Right ventricle myocardium inferior (tissue), 1 donor: Measurements from ENCODE around the gene LPAR2. TPM values are rescaled to one million over a fixed set of nuclear protein-coding genes. Genes with fewer than 3 reads are reported as not detected.

Source experiments
- ATAC-seq: fragments of 200-7000 bp; cut with Tn5 transposase; one replicate; pipeline ENCODE4 v1.9.1; 2020; ENCODE audit warnings: mild to moderate bottlenecking, moderate library complexity
- DNase-seq: peaks from one replicate; pipeline ENCODE4 v3.0.0; 2021; ENCODE audit errors: missing footprints
- intact Hi-C: fragments of 100-400 bp; cut with DNase I; formaldehyde crosslinking; loops from one replicate; pipeline ENCODE4 v1.11.0; 2022
- total RNA-seq: library from RNA; stranded (reverse); fragmentation: NEBNext Ultra II Directional; extraction: Animal tissue kit (Norgen Biotek cat#: 25700); gene quantifications from one replicate; pipeline ENCODE4 v1.2.1, GENCODE V29; 2021
- donor health status: DM: no; HTN: yes; CAD: no; lungs with severe emphysema.

Gene LPAR2
- total RNA-seq, 1 donor from 2014 or later: 0.57 TPM

DNA sequence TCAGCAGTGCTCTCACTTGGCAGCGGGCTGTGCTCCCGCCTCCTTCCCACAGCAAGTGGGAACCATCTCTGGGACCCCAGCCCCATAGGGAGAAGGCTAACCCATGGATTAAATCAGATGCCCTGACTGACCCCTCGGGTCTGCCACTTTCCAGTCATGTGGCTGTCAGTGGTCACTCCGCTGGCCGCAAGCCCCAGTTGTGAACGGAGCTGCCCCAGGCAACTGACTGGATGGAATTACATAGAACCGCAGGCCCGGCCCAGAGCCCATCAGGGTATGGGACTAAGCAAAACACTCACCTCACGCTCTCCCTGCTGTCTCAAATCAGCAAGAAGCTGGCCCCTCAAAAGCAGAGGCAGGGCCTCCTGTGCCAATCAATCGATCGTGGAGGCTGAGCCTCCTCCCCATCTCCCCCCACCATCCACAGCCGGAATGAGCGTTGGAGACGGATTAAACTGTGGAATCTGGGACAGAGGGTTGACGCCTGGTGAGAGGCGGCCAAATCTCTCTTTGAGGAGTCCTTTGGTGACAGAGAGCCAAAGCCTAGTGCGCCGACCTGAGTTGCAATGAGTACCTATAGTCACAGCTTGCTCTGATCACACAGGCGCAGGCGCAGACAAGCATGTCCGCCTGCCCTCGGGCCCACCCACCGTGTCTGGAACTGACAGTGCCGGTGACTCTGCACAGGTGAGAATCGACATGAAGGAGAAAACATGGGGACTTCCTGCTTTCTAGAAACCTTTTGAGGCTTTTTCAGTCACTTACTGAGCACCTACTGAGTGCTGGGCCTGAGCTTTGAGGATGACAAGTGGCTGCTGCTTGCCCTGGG lies 48.3 kb downstream of the LPAR2 start:
- intact Hi-C loops: no loop called here
- DNase-seq: no peak
- no peak for ATAC-seq

DNA sequence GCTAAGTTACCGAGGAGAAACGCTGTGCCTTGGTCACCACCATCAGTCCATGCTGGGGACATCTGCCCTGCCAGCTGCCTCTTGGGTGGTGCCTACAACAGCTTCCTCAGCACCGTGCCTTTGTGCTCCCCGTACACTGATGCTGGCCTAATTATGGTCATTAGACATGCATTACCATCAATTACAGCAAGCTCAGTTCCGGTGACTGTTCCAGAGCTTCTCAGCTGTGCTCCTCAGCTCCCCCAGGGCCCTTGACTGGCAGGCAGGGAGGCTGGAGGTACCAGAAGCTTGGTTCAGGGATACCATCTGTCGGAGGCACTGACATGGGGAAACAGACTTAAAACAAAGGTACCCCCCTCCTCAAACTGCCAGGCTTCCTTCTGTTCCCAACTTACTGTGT lies 49.8 kb downstream of the LPAR2 start:
- DNase-seq (no peak), ATAC-seq (no peak)
- intact Hi-C loops: no loop called here

DNA sequence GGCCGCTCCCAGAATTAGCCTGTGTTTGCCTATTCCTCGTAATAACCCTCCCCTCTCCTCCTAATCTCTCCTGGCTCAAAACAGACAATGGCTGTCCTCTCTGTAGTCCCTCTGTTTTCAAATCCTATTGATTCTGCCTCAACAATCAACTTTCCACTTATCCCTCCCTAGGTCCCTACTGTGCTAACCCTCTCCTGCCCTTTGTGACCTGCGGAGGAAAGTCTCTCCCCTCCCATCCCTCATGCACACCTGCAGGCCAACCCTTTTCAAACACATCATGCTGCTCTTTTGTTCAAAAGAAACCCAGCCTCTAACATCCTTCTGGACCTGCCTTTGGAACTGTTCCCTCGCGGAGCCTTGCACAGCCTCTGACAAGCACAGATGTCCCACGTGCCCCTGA lies 52.6 kb downstream of the LPAR2 start:
- intact Hi-C loops: no loop called here
- ATAC-seq (no peak), DNase-seq (no peak)

Other genes starting within 250 kb of the LPAR2 start
- 25.9 TPM for gene GATAD2A, start 222.5 kb downstream of the LPAR2 start, total RNA-seq
- gene TSSK6, start 112.7 kb downstream of the LPAR2 start, total RNA-seq: 0.32 TPM
- 1,344 TPM for gene NDUFA13, start 112.0 kb downstream of the LPAR2 start, total RNA-seq
- gene YJEFN3, start 99.3 kb downstream of the LPAR2 start, total RNA-seq: 6.5 TPM
- 0.30 TPM for gene CILP2, start 90.0 kb downstream of the LPAR2 start, total RNA-seq
- not detected for gene PBX4, start 9.5 kb downstream of the LPAR2 start, total RNA-seq
- 4.5 TPM for gene GMIP, start 15.4 kb upstream of the LPAR2 start, total RNA-seq
- 20.1 TPM for gene ATP13A1, start 35.5 kb upstream of the LPAR2 start, total RNA-seq
- gene ZNF101, start 40.6 kb upstream of the LPAR2 start, total RNA-seq: 2.7 TPM
- gene ZNF14, start 104.9 kb upstream of the LPAR2 start, total RNA-seq: 3.6 TPM
- gene ZNF506, start 193.5 kb upstream of the LPAR2 start, total RNA-seq: 9.8 TPM
- gene ZNF253, start 237.7 kb upstream of the LPAR2 start, total RNA-seq: 11.3 TPM